GM20000 (cell line): ENCODE measurements around the gene OPRL1.
A peak's percentile ranks its signal among the peaks of the same experiment; 100 is the strongest.

ENCODE experiments used
- DNase-seq: peaks from one replicate; pipeline ENCODE4 v3.0.0; 2012; ENCODE audit warnings: low spot score
- TF ChIP-seq, protein P1 (sequence below): IDR thresholded peaks from 2 replicates; pipeline ENCODE4 v1.5.1; 2012; ENCODE audit warnings: mild to moderate bottlenecking, control low read depth; ENCODE audit errors: extremely low read depth, missing control alignments

OPRL1 gene

DNA sequence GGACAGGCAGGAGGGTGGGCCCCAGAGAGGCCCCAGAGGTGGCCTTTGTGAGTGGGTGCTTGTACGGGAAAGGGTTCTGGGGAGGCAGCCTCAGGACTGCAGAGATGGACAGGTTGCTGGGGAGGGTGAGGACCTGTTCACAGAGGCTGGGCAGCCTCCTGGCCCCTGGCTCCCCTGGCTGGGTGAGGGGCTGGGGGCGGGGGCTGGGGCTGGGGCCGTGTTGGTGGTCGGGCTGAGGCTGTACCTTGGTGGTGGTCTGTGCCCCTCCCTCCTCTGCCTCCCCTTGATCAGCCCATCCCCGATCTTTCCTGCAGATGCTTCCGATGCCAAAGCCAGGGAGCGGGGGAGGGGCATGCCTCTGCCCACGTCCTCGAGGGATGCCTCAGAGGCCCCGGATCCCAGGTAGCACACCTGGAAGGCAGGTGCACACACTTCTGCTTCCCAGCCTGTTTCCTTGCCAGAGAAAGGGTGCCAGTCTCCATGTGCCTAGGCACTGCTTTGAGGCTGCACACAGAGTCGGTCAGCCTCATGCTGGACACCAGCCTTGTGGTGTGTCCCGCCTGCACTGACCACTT is 12.1 kb upstream of the OPRL1 start:
- DNase-seq: no peak
- TF ChIP-seq, protein P1, sequence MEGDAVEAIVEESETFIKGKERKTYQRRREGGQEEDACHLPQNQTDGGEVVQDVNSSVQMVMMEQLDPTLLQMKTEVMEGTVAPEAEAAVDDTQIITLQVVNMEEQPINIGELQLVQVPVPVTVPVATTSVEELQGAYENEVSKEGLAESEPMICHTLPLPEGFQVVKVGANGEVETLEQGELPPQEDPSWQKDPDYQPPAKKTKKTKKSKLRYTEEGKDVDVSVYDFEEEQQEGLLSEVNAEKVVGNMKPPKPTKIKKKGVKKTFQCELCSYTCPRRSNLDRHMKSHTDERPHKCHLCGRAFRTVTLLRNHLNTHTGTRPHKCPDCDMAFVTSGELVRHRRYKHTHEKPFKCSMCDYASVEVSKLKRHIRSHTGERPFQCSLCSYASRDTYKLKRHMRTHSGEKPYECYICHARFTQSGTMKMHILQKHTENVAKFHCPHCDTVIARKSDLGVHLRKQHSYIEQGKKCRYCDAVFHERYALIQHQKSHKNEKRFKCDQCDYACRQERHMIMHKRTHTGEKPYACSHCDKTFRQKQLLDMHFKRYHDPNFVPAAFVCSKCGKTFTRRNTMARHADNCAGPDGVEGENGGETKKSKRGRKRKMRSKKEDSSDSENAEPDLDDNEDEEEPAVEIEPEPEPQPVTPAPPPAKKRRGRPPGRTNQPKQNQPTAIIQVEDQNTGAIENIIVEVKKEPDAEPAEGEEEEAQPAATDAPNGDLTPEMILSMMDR: no peak

DNA sequence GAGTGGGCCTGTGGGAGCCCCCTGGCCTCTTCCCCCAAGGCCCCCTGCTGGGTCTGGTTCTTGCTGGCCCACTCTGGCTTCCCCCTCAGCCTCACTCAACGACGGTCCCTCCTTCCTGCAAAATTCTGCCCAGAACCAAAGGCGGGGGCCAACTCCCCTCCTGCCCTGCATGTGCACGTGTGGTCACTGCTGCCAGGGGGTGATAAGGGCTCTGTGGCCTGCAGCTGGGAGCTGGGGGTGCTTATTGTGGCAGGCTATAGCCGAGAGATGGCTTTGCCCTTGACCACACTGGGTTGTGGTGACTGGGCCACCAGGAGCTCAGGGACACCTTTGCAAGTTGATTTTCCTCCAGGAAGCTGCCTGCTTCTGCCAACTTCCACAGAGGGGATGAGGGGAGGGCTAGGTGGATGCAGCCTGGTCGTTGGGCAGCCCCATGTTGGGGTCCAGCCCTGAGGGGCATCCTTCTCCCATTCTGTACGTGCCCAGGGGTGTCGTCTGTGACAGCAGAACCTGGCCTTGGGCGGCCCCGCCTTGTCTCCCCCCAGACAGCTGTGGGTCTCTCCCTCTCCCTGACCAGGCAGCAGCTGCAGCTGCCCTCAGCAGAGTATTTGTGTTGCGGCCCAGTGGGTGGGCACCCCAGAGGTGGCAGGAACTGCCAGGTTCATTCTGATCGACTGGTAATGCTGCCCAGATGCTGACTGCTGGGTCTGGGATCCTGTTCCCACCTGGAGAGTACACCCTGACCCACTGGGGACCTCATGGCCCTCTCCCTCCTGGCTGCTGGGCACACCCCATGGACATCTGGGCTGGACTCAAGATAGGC is 11.3 kb upstream of the OPRL1 start:
- DNase-seq: no peak
- TF ChIP-seq, protein P1: no peak

DNA sequence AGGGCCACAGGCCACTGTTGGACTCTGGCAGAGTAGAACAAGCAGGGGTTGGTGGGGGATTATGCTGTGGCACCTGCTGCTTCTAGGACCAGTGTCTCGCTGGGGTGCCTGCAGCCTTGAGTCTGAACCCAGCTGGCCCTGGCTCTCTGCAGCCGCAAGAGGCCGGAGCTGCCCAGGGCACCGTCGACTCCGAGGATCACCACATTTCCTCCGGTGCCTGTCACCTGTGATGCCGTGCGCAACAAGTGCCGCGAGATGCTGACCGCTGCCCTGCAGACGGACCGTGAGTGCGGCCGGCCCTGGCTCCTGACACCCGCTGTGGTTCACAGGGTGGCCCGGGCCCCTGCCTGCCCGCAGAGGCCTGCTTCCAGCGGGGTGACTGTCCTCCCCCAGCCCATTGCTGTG is 10.7 kb upstream of the OPRL1 start:
- DNase-seq: no peak
- TF ChIP-seq, protein P1: no peak

DNA sequence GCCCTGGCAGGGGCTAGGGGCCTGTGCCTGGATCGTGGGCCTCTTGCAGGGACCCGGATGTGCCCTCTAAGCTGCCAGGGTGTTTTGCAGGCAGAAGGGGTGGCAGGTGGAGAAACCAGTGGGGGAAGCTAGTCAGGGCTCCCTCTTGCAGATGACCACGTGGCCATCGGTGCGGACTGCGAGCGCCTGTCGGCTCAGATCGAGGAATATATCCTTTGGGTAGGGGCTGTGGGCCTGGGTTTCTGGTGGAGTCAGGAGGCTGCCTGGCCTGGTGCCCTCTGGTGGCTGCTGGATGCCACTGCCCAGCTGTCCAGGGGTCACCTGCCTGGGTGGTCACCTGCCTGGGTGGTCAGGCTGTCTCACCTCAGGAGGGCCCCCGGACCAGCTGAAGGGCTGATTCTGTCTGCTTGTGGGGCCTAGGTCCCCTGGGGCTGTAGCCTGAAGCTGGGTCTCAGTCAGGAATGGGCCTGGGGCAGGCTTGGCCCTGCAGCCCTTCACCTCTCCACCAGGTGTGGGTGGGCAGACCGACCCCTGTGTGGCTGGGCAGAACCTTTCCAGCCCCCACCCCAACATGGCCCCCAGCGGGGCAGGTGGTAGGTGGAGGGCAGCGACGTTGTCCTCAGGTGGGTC is 10.2 kb upstream of the OPRL1 start:
- DNase-seq: peak; percentile 77
- TF ChIP-seq, protein P1: peak; percentile 56

DNA sequence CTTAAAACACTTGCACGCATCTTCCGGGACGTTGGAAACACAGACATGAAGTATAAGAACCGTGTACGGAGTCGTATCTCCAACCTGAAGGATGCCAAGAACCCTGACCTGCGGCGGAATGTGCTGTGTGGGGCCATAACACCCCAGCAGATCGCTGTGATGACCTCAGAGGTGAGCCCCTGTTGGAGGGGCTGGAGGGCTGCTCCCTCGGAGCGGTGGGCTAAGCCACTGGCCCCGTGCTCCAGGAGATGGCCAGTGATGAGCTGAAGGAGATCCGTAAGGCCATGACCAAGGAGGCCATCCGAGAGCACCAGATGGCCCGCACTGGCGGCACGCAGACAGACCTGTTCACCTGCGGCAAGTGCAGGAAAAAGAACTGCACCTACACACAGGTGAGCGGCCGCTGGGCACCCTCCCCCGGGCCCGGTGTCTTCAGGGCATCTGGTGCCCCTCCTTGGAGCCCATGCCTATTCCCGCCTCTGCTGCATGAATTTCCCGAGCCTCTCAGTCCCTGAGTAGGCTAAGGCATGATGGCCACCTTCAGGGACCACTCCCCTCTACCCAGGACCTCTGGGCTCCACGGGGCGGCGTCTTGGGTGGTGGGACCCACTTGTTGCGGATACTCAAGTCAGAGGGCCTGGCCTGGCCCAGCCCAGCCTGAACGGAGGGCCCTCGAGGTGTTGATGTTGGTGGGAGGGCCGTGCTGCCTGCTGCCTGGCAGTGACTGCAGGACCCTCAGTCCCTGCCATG is 9.5 kb upstream of the OPRL1 start:
- no peak for DNase-seq
- TF ChIP-seq, protein P1: no peak

DNA sequence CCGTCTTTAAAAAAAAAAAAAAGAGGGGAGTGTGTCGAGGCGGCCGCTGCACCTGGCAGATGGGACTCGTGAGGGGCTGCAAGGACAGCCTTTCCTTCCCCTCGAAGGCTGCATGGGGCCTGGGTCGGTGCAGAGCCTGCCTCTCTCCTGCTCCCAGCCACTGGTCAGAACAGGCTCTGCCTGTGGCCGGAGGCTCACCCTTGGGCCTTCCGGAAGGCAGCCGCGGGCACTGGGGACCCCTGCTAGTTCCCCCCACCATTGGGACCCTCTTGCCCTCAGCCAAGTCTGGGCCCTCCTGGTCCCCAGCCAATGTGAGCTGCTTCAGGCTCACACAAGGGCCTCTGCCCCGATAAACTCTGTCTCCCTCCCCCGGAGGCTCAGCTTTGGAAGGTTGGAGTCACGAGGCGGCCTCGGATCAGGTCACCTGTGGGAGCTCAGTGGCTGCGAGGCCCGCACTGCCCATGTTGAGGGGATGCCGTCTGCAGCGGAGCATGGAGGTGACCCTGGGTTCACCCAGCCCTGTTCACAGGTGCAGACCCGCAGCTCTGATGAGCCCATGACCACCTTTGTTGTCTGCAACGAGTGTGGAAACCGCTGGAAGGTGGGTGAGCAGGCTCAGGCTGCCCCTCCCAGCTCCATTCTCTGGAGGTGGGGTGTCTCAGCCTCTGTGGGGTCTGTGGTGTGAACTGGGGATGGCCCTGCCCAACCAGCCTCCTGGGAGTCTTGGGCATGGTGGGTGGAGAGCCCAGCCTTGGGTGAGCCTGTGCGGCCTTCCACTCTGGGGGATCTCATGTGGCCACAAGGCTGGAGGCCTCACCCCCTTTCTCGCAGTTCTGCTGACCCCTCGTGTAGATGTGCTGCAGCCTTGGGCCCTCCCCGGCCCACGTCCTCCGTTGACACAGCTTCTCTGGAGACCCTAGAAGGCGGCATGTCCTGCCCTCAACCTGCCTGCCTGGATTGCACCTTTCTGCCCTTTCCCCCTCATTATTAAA is 8.2 kb upstream of the OPRL1 start:
- TF ChIP-seq, protein P1: no peak
- no peak for DNase-seq
